ENCODE data around the gene HLF. TPM values are rescaled to one million over a fixed set of nuclear protein-coding genes. Genes with fewer than 3 reads are reported as not detected.

HLF gene
- total and polyA plus RNA-seq, 2 experiments from 2014 or later = 0.28 TPM; not detected in 1

DNA sequence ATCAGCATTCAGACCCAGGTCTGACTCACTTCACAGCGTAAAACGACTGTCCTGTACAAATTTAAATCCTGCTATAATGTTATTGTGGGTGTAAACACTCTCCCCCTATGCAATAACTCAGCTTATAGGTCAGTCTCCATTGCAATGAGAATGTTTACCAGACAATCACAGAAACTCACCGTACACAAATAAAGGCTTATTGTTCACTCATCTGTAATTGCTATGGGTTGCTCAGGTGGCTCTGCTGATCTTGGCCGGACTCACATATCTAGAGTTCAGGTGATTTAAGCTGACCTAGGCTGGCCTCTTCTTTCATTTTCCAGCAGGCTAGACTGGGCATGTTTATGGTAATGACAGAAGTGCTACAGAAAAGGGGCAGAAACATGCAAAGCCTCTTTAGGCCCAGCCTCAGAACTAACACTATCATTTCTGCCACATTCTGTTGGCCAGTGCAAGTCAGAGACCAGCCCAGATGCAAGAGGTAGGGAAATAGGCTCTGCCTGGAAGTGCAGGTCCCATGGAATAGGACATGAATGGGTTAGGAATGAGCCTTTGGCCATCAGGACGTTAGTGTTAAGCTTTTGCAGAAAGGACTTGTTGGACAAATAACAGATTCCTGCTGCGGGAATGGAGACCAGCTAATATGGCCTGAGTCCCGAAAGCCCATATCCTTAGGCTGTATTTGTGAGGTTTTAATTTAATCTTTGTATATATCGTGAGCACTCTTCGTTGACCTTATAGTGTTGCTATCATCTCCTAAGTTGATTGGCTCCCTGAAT lies 44.0 kb downstream of the HLF start:
- Histone ChIP-seq H3K27me3 (ENCODE audit: insufficient read depth) (no peaks in the 10 kb centered on the region), H2AFZ (no peak overlapping the region), H3K79me2 (replicated peaks; ENCODE audit: insufficient read depth) (no peaks in the 10 kb centered on the region), H3F3A (replicated peaks; ENCODE audit: low read depth) (no peaks in the 10 kb centered on the region), H3K4me1 (ENCODE audit: insufficient read depth) (no peaks in the 10 kb centered on the region; the same call in 1 of the 2 replicates), H4K20me1 (replicated peaks; ENCODE audit: insufficient read depth) (no peaks in the 10 kb centered on the region), H3K4me2 (no peak overlapping the region), H3K9me2 (ENCODE audit: insufficient read depth) (peaks cover 9% of the 10 kb centered on the region), H3K36me3 (ENCODE audit: insufficient read depth) (no peaks in the 10 kb centered on the region), H3K27ac (ENCODE audit: low read depth) (no peak overlapping the region), H3K4me3 (no peak overlapping the region)
- DNase-seq (ENCODE audit: low spot score) (no peak), ATAC-seq (no peak)
- Mint-ChIP-seq H3K36me3 (ENCODE audit: low read depth) (no peaks in the 10 kb centered on the region), H3K27me3 (ENCODE audit: insufficient read depth, low read depth, poor library complexity) (peaks cover 2% of the 10 kb centered on the region), H3K4me1 (peaks cover 20% of the 10 kb centered on the region), H3K4me3 (no peak overlapping the region), H3K9me3 (no peaks in the 10 kb centered on the region; the same call in 1 of the 3 replicates), H3K27ac (no peak overlapping the region)
- TF ChIP-seq POLR2AphosphoS5 (IDR thresholded peaks at IDR 0.05; ENCODE audit: low read depth) (no peak), EZH2phosphoT487 (IDR thresholded peaks at IDR 0.05; ENCODE audit: unreplicated experiment) (no peak), EZH2 (IDR thresholded peaks at IDR 0.05; ENCODE audit: low read depth, unreplicated experiment) (no peak), ZNF331 (CRISPR knock-in tag; IDR thresholded peaks at IDR 0.05; ENCODE audit: low read depth) (no peak), CREB1 (CRISPR knock-in tag; IDR thresholded peaks at IDR 0.05; ENCODE audit: low read depth) (no peak), ZNF114 (CRISPR knock-in tag; IDR thresholded peaks at IDR 0.05) (no peak), JUNB (IDR thresholded peaks at IDR 0.05; ENCODE audit: unreplicated experiment) (no peak), STAT1 (IDR thresholded peaks at IDR 0.05; ENCODE audit: unreplicated experiment) (no peak), NANOG (IDR thresholded peaks at IDR 0.05; ENCODE audit: borderline replicate concordance) (no peak)
- TF ChIP-seq, protein P1, sequence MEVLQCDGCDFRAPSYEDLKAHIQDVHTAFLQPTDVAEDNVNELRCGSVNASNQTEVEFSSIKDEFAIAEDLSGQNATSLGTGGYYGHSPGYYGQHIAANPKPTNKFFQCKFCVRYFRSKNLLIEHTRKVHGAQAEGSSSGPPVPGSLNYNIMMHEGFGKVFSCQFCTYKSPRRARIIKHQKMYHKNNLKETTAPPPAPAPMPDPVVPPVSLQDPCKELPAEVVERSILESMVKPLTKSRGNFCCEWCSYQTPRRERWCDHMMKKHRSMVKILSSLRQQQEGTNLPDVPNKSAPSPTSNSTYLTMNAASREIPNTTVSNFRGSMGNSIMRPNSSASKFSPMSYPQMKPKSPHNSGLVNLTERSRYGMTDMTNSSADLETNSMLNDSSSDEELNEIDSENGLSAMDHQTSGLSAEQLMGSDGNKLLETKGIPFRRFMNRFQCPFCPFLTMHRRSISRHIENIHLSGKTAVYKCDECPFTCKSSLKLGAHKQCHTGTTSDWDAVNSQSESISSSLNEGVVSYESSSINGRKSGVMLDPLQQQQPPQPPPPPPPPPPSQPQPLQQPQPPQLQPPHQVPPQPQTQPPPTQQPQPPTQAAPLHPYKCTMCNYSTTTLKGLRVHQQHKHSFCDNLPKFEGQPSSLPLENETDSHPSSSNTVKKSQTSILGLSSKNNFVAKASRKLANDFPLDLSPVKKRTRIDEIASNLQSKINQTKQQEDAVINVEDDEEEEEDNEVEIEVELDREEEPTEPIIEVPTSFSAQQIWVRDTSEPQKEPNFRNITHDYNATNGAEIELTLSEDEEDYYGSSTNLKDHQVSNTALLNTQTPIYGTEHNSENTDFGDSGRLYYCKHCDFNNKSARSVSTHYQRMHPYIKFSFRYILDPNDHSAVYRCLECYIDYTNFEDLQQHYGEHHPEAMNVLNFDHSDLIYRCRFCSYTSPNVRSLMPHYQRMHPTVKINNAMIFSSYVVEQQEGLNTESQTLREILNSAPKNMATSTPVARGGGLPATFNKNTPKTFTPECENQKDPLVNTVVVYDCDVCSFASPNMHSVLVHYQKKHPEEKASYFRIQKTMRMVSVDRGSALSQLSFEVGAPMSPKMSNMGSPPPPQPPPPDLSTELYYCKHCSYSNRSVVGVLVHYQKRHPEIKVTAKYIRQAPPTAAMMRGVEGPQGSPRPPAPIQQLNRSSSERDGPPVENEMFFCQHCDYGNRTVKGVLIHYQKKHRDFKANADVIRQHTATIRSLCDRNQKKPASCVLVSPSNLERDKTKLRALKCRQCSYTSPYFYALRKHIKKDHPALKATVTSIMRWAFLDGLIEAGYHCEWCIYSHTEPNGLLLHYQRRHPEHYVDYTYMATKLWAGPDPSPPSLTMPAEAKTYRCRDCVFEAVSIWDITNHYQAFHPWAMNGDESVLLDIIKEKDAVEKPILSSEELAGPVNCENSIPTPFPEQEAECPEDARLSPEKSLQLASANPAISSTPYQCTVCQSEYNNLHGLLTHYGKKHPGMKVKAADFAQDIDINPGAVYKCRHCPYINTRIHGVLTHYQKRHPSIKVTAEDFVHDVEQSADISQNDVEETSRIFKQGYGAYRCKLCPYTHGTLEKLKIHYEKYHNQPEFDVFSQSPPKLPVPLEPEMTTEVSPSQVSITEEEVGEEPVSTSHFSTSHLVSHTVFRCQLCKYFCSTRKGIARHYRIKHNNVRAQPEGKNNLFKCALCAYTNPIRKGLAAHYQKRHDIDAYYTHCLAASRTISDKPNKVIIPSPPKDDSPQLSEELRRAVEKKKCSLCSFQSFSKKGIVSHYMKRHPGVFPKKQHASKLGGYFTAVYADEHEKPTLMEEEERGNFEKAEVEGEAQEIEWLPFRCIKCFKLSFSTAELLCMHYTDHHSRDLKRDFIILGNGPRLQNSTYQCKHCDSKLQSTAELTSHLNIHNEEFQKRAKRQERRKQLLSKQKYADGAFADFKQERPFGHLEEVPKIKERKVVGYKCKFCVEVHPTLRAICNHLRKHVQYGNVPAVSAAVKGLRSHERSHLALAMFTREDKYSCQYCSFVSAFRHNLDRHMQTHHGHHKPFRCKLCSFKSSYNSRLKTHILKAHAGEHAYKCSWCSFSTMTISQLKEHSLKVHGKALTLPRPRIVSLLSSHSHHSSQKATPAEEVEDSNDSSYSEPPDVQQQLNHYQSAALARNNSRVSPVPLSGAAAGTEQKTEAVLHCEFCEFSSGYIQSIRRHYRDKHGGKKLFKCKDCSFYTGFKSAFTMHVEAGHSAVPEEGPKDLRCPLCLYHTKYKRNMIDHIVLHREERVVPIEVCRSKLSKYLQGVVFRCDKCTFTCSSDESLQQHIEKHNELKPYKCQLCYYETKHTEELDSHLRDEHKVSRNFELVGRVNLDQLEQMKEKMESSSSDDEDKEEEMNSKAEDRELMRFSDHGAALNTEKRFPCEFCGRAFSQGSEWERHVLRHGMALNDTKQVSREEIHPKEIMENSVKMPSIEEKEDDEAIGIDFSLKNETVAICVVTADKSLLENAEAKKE (CRISPR knock-in tag; IDR thresholded peaks at IDR 0.05) = no peak
- TF ChIP-seq, protein P2, sequence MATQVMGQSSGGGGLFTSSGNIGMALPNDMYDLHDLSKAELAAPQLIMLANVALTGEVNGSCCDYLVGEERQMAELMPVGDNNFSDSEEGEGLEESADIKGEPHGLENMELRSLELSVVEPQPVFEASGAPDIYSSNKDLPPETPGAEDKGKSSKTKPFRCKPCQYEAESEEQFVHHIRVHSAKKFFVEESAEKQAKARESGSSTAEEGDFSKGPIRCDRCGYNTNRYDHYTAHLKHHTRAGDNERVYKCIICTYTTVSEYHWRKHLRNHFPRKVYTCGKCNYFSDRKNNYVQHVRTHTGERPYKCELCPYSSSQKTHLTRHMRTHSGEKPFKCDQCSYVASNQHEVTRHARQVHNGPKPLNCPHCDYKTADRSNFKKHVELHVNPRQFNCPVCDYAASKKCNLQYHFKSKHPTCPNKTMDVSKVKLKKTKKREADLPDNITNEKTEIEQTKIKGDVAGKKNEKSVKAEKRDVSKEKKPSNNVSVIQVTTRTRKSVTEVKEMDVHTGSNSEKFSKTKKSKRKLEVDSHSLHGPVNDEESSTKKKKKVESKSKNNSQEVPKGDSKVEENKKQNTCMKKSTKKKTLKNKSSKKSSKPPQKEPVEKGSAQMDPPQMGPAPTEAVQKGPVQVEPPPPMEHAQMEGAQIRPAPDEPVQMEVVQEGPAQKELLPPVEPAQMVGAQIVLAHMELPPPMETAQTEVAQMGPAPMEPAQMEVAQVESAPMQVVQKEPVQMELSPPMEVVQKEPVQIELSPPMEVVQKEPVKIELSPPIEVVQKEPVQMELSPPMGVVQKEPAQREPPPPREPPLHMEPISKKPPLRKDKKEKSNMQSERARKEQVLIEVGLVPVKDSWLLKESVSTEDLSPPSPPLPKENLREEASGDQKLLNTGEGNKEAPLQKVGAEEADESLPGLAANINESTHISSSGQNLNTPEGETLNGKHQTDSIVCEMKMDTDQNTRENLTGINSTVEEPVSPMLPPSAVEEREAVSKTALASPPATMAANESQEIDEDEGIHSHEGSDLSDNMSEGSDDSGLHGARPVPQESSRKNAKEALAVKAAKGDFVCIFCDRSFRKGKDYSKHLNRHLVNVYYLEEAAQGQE (IDR thresholded peaks at IDR 0.05; ENCODE audit: unreplicated experiment) = no peak
- TF ChIP-seq, protein P3, sequence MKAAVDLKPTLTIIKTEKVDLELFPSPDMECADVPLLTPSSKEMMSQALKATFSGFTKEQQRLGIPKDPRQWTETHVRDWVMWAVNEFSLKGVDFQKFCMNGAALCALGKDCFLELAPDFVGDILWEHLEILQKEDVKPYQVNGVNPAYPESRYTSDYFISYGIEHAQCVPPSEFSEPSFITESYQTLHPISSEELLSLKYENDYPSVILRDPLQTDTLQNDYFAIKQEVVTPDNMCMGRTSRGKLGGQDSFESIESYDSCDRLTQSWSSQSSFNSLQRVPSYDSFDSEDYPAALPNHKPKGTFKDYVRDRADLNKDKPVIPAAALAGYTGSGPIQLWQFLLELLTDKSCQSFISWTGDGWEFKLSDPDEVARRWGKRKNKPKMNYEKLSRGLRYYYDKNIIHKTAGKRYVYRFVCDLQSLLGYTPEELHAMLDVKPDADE (IDR thresholded peaks at IDR 0.05) = no peak
- TF ChIP-seq, protein P4, sequence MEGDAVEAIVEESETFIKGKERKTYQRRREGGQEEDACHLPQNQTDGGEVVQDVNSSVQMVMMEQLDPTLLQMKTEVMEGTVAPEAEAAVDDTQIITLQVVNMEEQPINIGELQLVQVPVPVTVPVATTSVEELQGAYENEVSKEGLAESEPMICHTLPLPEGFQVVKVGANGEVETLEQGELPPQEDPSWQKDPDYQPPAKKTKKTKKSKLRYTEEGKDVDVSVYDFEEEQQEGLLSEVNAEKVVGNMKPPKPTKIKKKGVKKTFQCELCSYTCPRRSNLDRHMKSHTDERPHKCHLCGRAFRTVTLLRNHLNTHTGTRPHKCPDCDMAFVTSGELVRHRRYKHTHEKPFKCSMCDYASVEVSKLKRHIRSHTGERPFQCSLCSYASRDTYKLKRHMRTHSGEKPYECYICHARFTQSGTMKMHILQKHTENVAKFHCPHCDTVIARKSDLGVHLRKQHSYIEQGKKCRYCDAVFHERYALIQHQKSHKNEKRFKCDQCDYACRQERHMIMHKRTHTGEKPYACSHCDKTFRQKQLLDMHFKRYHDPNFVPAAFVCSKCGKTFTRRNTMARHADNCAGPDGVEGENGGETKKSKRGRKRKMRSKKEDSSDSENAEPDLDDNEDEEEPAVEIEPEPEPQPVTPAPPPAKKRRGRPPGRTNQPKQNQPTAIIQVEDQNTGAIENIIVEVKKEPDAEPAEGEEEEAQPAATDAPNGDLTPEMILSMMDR (conservative IDR thresholded peaks at IDR 0.05; ENCODE audit: low read depth in 2 of 2) = no peak

Data from GM23338 (cell line).